NCI-H2171 treated with DMSO at 0.1 percent for 48 hours (cell line): Measurements from ENCODE around the gene OLA1.

Experiments
- DNase-seq: peaks from one replicate; lab custom pipeline; 2025; lab: John Stamatoyannopoulos, UW

OLA1 gene

GRCh38 chr2:174117951-174118930 lies 130.1 kb downstream of the OLA1 start:
- DNase-seq = peak; percentile 90

GRCh38 chr2:174112073-174112472 lies 136.3 kb downstream of the OLA1 start:
- no peak for DNase-seq

GRCh38 chr2:174108579-174108978 lies 139.8 kb downstream of the OLA1 start:
- DNase-seq = no peak

- DNase-seq = no peak
Observed at GRCh38 chr2:174106736-174107135, 141.6 kb downstream of the OLA1 start.

GRCh38 chr2:174094542-174094941 lies 153.8 kb downstream of the OLA1 start:
- DNase-seq = no peak

- DNase-seq = no peak
Observed at GRCh38 chr2:174090476-174090875, 157.9 kb downstream of the OLA1 start.

- no peak for DNase-seq
Observed at GRCh38 chr2:174088706-174089460, 159.4 kb downstream of the OLA1 start.

GRCh38 chr2:174086708-174087107 lies 161.6 kb downstream of the OLA1 start:
- no peak for DNase-seq

GRCh38 chr2:174085781-174086180 lies 162.6 kb downstream of the OLA1 start:
- DNase-seq = no peak

- DNase-seq = no peak
Observed at GRCh38 chr2:174083843-174084458, 164.4 kb downstream of the OLA1 start.

GRCh38 chr2:174080672-174081121 lies 167.6 kb downstream of the OLA1 start:
- DNase-seq = no peak

GRCh38 chr2:174078275-174078674 lies 170.1 kb downstream of the OLA1 start:
- no peak for DNase-seq

- DNase-seq = peak; percentile 46
Observed at GRCh38 chr2:174076975-174077374, 171.4 kb downstream of the OLA1 start.

- DNase-seq = no peak
Observed at GRCh38 chr2:174076040-174076439, 172.3 kb downstream of the OLA1 start.

- DNase-seq = no peak
Observed at GRCh38 chr2:174074831-174075230, 173.5 kb downstream of the OLA1 start.

GRCh38 chr2:174072857-174073256 lies 175.5 kb downstream of the OLA1 start:
- no peak for DNase-seq

- DNase-seq = no peak
Observed at GRCh38 chr2:174072069-174072468, 176.3 kb downstream of the OLA1 start.

- DNase-seq = no peak
Observed at GRCh38 chr2:174071321-174071720, 177.0 kb downstream of the OLA1 start.

- no peak for DNase-seq
Observed at GRCh38 chr2:174070281-174070680, 178.1 kb downstream of the OLA1 start.

- DNase-seq = no peak
Observed at GRCh38 chr2:174067815-174068214, 180.5 kb downstream of the OLA1 start.

- no peak for DNase-seq
Observed at GRCh38 chr2:174066871-174067270, 181.5 kb downstream of the OLA1 start.

GRCh38 chr2:174063492-174064092 lies 184.7 kb downstream of the OLA1 start:
- peak; percentile 35 for DNase-seq
